PC-3 (cell line): Measurements from ENCODE around the gene ART4. TPM values are rescaled to one million over a fixed set of nuclear protein-coding genes. Genes with fewer than 3 reads are reported as not detected.

ENCODE experiments used
- ATAC-seq: fragments of 200-7000 bp; cut with Tn5 transposase; 2 replicates; pipeline ENCODE4 v1.9.1; 2020; ENCODE audit warnings: mild to moderate bottlenecking, moderate library complexity
- BruUV-seq: library from RNA; stranded (reverse); fragments of 400-500 nt; replicated peaks from 2 replicates; lab custom pipeline; 2021; lab: Mats Ljungman, UMichigan
- CTCF ChIA-PET: fragments of 300-600 bp; sonication (Branson Sonifier 250); formaldehyde crosslinking; loops from one replicate; lab custom pipeline; 2022; ENCODE audit warnings: antibody characterized with exemption; lab: Charles Lee
- POLR2A ChIA-PET: fragments of 300-600 bp; sonication (Branson Sonifier 250); formaldehyde crosslinking; loops from one replicate; lab custom pipeline; 2022; ENCODE audit warnings: antibody characterized with exemption; ENCODE audit not compliant: unreplicated experiment; lab: Charles Lee
- DNase-seq: peaks from one replicate; pipeline ENCODE4 v3.0.0-alpha.2; 2015
- H2AFZ ChIP-seq: fragments of 300-600 bp; sonication (generic); 2 replicates; pipeline ENCODE4 v1.6.0; 2016; ENCODE audit warnings: antibody characterized with exemption, low read length
- H3F3A ChIP-seq: fragments of 300-600 bp; sonication (generic); one replicate; pipeline ENCODE4 v1.6.0; 2017; ENCODE audit warnings: antibody characterized with exemption, low read length, control low read depth, mild to moderate bottlenecking; ENCODE audit not compliant: unreplicated experiment
- H3K27ac ChIP-seq: fragments of 300-600 bp; sonication (generic); 2 replicates; pipeline ENCODE4 v1.5.1; 2016; ENCODE audit warnings: mild to moderate bottlenecking, low read length
- H3K27me3 ChIP-seq: fragments of 300-600 bp; sonication (generic); 2 replicates; pipeline ENCODE4 v1.6.1; 2016; ENCODE audit warnings: low read length, mixed read lengths
- H3K36me3 ChIP-seq: fragments of 300-600 bp; sonication (generic); 2 replicates; pipeline ENCODE4 v1.6.1; 2016; ENCODE audit warnings: low read depth, mixed run types, low read length, mixed read lengths
- H3K4me1 ChIP-seq: fragments of 300-600 bp; sonication (generic); 2 replicates; pipeline ENCODE4 v1.5.1; 2016; ENCODE audit warnings: low read length; ENCODE audit not compliant: insufficient read depth
- H3K4me2 ChIP-seq: fragments of 300-600 bp; sonication (generic); 2 replicates; pipeline ENCODE4 v1.6.0; 2016; ENCODE audit warnings: low read length
- H3K4me3 ChIP-seq: fragments of 300-600 bp; sonication (generic); 2 replicates; pipeline ENCODE4 v1.5.1; 2016; ENCODE audit warnings: mild to moderate bottlenecking, low read length, mixed read lengths
- H3K79me2 ChIP-seq: fragments of 300-600 bp; sonication (generic); 2 replicates; pipeline ENCODE4 v1.6.1; 2017; ENCODE audit warnings: low read length, mixed read lengths
- H3K9ac ChIP-seq: fragments of 300-600 bp; sonication (generic); 2 replicates; pipeline ENCODE4 v1.6.0; 2016; ENCODE audit warnings: mild to moderate bottlenecking, low read length
- H3K9me2 ChIP-seq: fragments of 300-600 bp; sonication (generic); replicated peaks from 2 replicates; pipeline ENCODE4 v1.6.1; 2016; ENCODE audit warnings: mixed run types, low read length, mixed read lengths
- H3K9me3 ChIP-seq: fragments of 300-600 bp; sonication (generic); 2 replicates; pipeline ENCODE4 v1.6.1; 2016; ENCODE audit warnings: low read length, mixed read lengths
- H4K20me1 ChIP-seq: fragments of 300-600 bp; sonication (generic); 2 replicates; pipeline ENCODE4 v1.6.1; 2016; ENCODE audit warnings: low read length, mixed read lengths
- EZH2 ChIP-seq: fragments of 300-600 bp; sonication (generic); IDR thresholded peaks from one replicate; pipeline ENCODE4 v1.6.1; 2017; ENCODE audit warnings: antibody characterized with exemption, mild to moderate bottlenecking, low read length; ENCODE audit not compliant: unreplicated experiment
- EZH2phosphoT487 ChIP-seq: fragments of 300-600 bp; sonication (generic); IDR thresholded peaks from 2 replicates; pipeline ENCODE4 v1.6.1; 2018; ENCODE audit warnings: mild to moderate bottlenecking, antibody characterized with exemption, low read length, borderline replicate concordance
- intact Hi-C: fragments of 100-400 bp; cut with micrococcal nuclease; formaldehyde crosslinking; loops from 2 replicates; pipeline ENCODE4 v1.9.0; 2023
- total RNA-seq: library from RNA; depleted of rRNA; stranded (reverse); fragments of >200 nt; gene quantifications from 2 replicates; pipeline ENCODE4 v1.2.3, GENCODE V29; 2014
- TF ChIP-seq, protein P1 (sequence below): fragments of 300-600 bp; sonication (generic); conservative IDR thresholded peaks from 2 replicates; pipeline ENCODE4 v1.5.1; 2017; ENCODE audit warnings: antibody characterized with exemption, low read depth, mild to moderate bottlenecking, low read length

ART4 gene
- total RNA-seq, 1 experiment from 2014 or later = not detected

DNA sequence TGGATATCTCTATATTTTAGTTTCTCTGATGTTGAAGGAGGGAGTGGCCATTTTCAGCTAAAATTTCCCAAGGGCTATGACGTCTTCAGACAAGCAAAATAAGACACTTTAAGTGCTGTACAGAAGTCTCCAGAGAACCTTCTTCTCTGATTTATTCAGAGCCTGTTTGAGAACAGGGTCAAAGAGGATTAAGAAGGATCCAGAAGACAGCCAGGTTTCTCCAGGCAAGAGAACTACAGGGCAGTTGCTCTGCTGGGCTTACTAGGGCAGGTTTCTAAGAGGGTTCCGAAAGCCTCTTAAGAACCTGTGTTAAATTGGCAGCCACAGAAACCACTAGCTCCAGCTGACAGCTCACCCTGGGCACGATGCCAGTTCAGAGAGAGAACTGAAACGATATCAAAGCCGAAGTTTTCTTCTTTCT is 41.1 kb upstream of the ART4 start:
- intact Hi-C loops = no loop called here
- Histone ChIP-seq H3F3A (no peaks in the 10 kb centered on the region), H3K9me2 (no peaks in the 10 kb centered on the region), H2AFZ (peak overlapping the region; percentile 40; the same call in 1 of the 2 replicates), H3K4me3 (peak overlapping the region; percentile 28; the same call in 1 of the 2 replicates), H3K27me3 (no peaks in the 10 kb centered on the region), H3K9ac (no peak overlapping the region), H4K20me1 (no peaks in the 10 kb centered on the region), H3K4me1 (peaks cover 29% of the 10 kb centered on the region), H3K9me3 (no peaks in the 10 kb centered on the region), H3K36me3 (no peaks in the 10 kb centered on the region), H3K27ac (no peak overlapping the region), H3K79me2 (no peaks in the 10 kb centered on the region), H3K4me2 (peak overlapping the region; percentile 70)
- ATAC-seq (peak; percentile 37; the same call in 1 of the 2 replicates), DNase-seq (peak; percentile 67)
- no peak for TF ChIP-seq EZH2phosphoT487
- POLR2A ChIA-PET = no interaction called here
- BruUV-seq = no TSS peak
- CTCF ChIA-PET = no interaction called here

DNA sequence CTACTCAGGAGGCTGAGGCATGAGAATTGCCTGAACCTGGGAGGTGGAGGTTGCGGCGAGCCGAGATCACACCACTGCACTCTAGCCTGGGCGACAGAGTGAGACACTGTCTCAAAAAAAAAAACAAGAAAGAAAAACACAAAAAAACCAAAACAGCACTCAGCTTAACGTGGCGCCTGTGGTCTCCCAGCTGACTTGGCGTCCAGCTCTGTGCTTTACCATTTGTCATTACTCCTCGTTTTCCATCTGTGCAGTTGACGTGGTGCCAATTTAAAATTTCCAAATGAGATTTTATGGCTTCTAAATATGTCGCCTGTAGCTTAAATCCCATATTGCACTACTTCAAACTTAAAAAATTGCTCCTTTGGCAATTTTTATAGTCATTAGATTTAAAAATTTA is 40.4 kb upstream of the ART4 start:
- DNase-seq (no peak), ATAC-seq (no peak)
- H3K9ac ChIP-seq = no peak overlapping the region
- BruUV-seq = no TSS peak
- no peak overlapping the region for H3K4me3 ChIP-seq
- intact Hi-C loops = no loop called here
- no peaks in the 10 kb centered on the region for H3K9me2 ChIP-seq
- peaks cover 29% of the 10 kb centered on the region for H3K4me1 ChIP-seq
- no peaks in the 10 kb centered on the region for H3K27me3 ChIP-seq
- no peaks in the 10 kb centered on the region for H3F3A ChIP-seq
- TF ChIP-seq EZH2 (no peak), EZH2phosphoT487 (no peak)
- TF ChIP-seq, protein P1, sequence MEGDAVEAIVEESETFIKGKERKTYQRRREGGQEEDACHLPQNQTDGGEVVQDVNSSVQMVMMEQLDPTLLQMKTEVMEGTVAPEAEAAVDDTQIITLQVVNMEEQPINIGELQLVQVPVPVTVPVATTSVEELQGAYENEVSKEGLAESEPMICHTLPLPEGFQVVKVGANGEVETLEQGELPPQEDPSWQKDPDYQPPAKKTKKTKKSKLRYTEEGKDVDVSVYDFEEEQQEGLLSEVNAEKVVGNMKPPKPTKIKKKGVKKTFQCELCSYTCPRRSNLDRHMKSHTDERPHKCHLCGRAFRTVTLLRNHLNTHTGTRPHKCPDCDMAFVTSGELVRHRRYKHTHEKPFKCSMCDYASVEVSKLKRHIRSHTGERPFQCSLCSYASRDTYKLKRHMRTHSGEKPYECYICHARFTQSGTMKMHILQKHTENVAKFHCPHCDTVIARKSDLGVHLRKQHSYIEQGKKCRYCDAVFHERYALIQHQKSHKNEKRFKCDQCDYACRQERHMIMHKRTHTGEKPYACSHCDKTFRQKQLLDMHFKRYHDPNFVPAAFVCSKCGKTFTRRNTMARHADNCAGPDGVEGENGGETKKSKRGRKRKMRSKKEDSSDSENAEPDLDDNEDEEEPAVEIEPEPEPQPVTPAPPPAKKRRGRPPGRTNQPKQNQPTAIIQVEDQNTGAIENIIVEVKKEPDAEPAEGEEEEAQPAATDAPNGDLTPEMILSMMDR = no peak
- H3K4me2 ChIP-seq = no peak overlapping the region
- no peaks in the 10 kb centered on the region for H4K20me1 ChIP-seq
- no peaks in the 10 kb centered on the region for H3K9me3 ChIP-seq
- H3K36me3 ChIP-seq = no peaks in the 10 kb centered on the region
- no peak overlapping the region for H3K27ac ChIP-seq
- no peaks in the 10 kb centered on the region for H3K79me2 ChIP-seq
- H2AFZ ChIP-seq = no peak overlapping the region
- CTCF ChIA-PET = no interaction called here
- POLR2A ChIA-PET = no interaction called here

- intact Hi-C loops = no loop called here
- Histone ChIP-seq H3K9ac (no peak overlapping the region), H3K36me3 (no peaks in the 10 kb centered on the region), H3K27me3 (no peaks in the 10 kb centered on the region), H3F3A (no peaks in the 10 kb centered on the region), H3K4me1 (peaks cover 18% of the 10 kb centered on the region), H2AFZ (no peak overlapping the region), H4K20me1 (no peaks in the 10 kb centered on the region), H3K9me2 (no peaks in the 10 kb centered on the region), H3K27ac (no peak overlapping the region), H3K79me2 (no peaks in the 10 kb centered on the region), H3K9me3 (no peaks in the 10 kb centered on the region), H3K4me3 (no peak overlapping the region), H3K4me2 (no peak overlapping the region)
- no peak for DNase-seq
- ChIA-PET CTCF (no interaction called here), POLR2A (no interaction called here)
- TF ChIP-seq, protein P1 = no peak
- TF ChIP-seq EZH2phosphoT487 = no peak
- ATAC-seq = no peak
- BruUV-seq = no TSS peak
Measured at GRCh38 chr12:14880890-14881453, 37.6 kb upstream of the ART4 start.
